Psoas muscle (tissue), 8 donors: ENCODE results near the gene UQCRQ. TPM values are rescaled to one million over a fixed set of nuclear protein-coding genes. Genes with fewer than 3 reads are reported as not detected.

Experiments used
- ATAC-seq, 4 donors: fragments of 200-7000 bp; cut with Tn5 transposase; one replicate each; pipeline ENCODE4 v1.9.1; 2020; ENCODE audit warnings: moderate library complexity in 3 of 4, mild to moderate bottlenecking in 2 of 4
- DNase-seq, 2 donors: peaks; one replicate each; pipeline ENCODE4 v3.0.0-alpha.2; 2020
- H3K27ac ChIP-seq: fragments of 200-600 bp; one replicate; pipeline ENCODE4 v1.8.0; 2022
- H3K27me3 ChIP-seq, 3 donors: fragments of 200-600 bp in 1 of 3; one replicate each; pipeline versions ENCODE4 v1.6.1 to v1.8.0; 2013 to 2022; ENCODE audit warnings: low read length in 2 of 3, mild to moderate bottlenecking in 2 of 3, moderate library complexity in 1 of 3; ENCODE audit not compliant: insufficient read depth in 3 of 3
- H3K36me3 ChIP-seq, 2 donors: fragments of 200-600 bp in 1 of 2; one replicate each; pipeline versions ENCODE4 v1.6.1 to v1.8.0; 2013 to 2022; ENCODE audit warnings: low read depth in 1 of 2, mild to moderate bottlenecking in 1 of 2, moderate library complexity in 1 of 2; ENCODE audit not compliant: insufficient read depth in 1 of 2
- H3K4me1 ChIP-seq: fragments of 200-600 bp; one replicate; pipeline ENCODE4 v1.8.0; 2022
- H3K4me3 ChIP-seq: fragments of 200-600 bp; one replicate; pipeline ENCODE4 v1.8.0; 2022; ENCODE audit warnings: mild to moderate bottlenecking
- H3K9me3 ChIP-seq: fragments of 200-600 bp; one replicate; pipeline ENCODE4 v1.8.0; 2022
- CTCF ChIP-seq: fragments of 200-600 bp; IDR thresholded peaks from one replicate; pipeline ENCODE4 v1.8.0; 2022; ENCODE audit warnings: antibody characterized with exemption
- WGBS, 3 donors: extraction: QIAGEN DNeasy Blood & Tissue Kit; methylation state at CpG; one replicate each; pipeline versions ENCODE4 v1.1.6 to v1.1.7; 2013; 5-methylcytosine and 5-hydroxymethylcytosine counted together
- intact Hi-C, 2 donors: fragments of 100-400 bp; cut with DNase I; formaldehyde crosslinking; loops; one replicate each; pipeline versions ENCODE4 v1.11.0 to v1.14.2; 2022
- polyA plus RNA-seq, 3 donors: library from polyadenylated mRNA; stranded (reverse); fragments of 200-250 nt; gene quantifications; one replicate each; pipeline ENCODE4 v1.2.3, GENCODE V29; 2013
- total RNA-seq, 4 donors: library from RNA; stranded (reverse); fragmentation: NEBNext Ultra II Directional in 2 of 4; extraction: Animal tissue kit (Norgen Biotek cat#: 25700) in 2 of 4; gene quantifications; one replicate each; pipeline versions ENCODE4 v1.2.1 to v1.2.4, GENCODE V29; 2021 to 2023
- donor health status: healthy with polysubstance abuse.
- donor health status: DM: no; HTN: no; CAD: no; lungs with moderate emphysema.
- donor health status: Bipolar disorder and iron deficiency.
- donor health status: healthy.
- donor health status: DM: yes; HTN: yes; CAD: no.
- donor health status: DM: no; HTN: no; CAD: no.
- donor health status: DM: no; HTN: no; CAD: no.
- donor health status: DM: yes; HTN: yes; CAD: no.

The UQCRQ gene
- total and polyA plus RNA-seq, 7 donors, result 649 to 985 (median 866) TPM

DNA sequence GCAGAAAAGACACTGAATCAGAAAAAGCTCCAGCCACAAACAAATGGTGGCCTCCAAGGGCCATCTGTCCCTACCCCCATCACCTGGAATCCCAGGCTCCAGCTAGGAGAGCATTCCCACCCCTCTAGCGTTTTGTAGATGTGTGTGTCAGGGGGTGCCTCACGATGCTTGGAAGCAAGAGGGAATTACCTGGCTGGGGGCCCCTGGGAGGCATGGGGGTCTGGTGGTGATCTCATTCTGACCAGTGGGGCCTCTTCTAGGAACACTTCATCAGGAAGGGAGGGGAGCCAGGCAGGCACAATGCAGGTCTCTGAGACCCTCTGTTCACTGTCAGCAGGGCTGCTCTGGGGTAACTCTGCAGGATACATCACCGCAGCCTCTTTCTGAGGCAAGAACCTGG is 42.0 kb upstream of the UQCRQ start:
- Histone ChIP-seq H3K9me3 (no peaks in the 10 kb centered on the region), H3K27me3 (peaks cover 0 to 35% (median 3%) of the 10 kb centered on the region in 3 donors), H3K4me1 (peaks cover under 1% of the 10 kb centered on the region), H3K27ac (no peak overlapping the region), H3K36me3 (no peaks in the 10 kb centered on the region), H3K4me3 (no peak overlapping the region)
- WGBS, 3 donors, result 93 to 98% (median 95%) methylated on average over 3 of the region's 3 CpGs
- TF ChIP-seq CTCF, result no peak
- no peak for DNase-seq
- intact Hi-C loops, result loop anchor here in 1 of 2 donors (5.0 kb wide), 2 partner anchors 167 to 297 kb away; partner anchors contain the start of gene IL13
- no peak for ATAC-seq

DNA sequence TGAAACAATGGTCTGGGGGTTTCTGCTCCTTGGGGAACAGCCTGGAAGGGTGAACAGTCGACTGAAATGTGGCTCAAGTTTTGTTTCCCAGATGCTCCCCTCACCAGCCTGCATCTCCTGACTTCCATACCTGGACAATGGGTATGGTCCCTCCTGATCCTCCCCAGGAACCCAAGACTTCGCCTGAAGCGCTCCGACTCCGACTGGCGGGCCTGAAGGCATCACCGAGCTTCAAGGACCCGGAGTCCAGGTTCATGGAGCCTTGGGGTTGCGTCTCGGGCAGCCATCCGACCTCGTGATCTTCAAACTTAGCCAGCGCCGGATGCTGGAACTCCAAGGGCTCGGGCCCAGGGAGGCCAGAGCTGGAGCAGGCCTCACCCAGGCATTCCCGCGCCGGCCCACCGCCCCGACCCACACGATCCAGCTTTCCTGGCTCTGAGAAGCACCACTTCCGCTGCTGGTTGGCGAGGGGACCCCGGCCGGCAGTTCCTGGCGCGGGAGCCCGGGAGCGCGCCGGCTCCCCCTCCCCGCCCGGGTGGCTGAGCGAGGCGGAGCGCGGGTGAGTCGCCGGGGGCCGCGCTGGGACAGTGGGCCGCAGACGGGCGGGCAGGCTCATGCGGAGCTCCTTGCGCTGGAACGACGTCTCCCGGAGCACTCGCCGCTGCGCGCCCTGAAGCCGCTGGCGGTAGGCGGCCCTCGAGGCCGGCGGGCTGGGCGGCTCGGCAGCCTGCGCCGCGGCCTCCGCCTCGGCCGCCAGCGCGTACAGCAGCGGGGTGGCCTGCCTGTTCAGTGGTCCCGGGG is 41.2 kb upstream of the UQCRQ start:
- Histone ChIP-seq H3K27ac (no peak overlapping the region), H3K4me3 (no peak overlapping the region), H3K27me3 (peaks cover 0 to 41% (median 4%) of the 10 kb centered on the region in 3 donors), H3K9me3 (no peaks in the 10 kb centered on the region), H3K36me3 (no peaks in the 10 kb centered on the region), H3K4me1 (peaks cover 5% of the 10 kb centered on the region)
- ATAC-seq (no peak), DNase-seq (no peak)
- intact Hi-C loops, result loop anchor here in 1 of 2 donors (5.0 kb wide), 1 partner anchor 57 kb away; no protein-coding TSS in a partner anchor
- no peak for TF ChIP-seq CTCF
- WGBS, 3 donors, result 52 to 64% (median 60%) methylated on average over 64 to 71 of the region's 71 CpGs

GRCh38 chr5:132825834-132826391 is 40.5 kb upstream of the UQCRQ start:
- Histone ChIP-seq H3K36me3 (no peaks in the 10 kb centered on the region), H3K27me3 (peaks cover 0 to 48% (median 5%) of the 10 kb centered on the region in 3 donors), H3K9me3 (no peaks in the 10 kb centered on the region), H3K4me1 (peaks cover 5% of the 10 kb centered on the region), H3K27ac (no peak overlapping the region), H3K4me3 (no peak overlapping the region)
- TF ChIP-seq CTCF, result no peak
- no peak for DNase-seq
- no peak for ATAC-seq
- intact Hi-C loops, result loop anchor here in 1 of 2 donors (5.0 kb wide), 1 partner anchor 56 kb away; no protein-coding TSS in a partner anchor
- 40 to 55% (median 46%) methylated on average over 43 of the region's 43 CpGs for WGBS, 3 donors

- no peak overlapping the region for H3K4me3 ChIP-seq
- no peak overlapping the region for H3K27ac ChIP-seq
- peaks cover 0 to 48% (median 5%) of the 10 kb centered on the region in 3 donors for H3K27me3 ChIP-seq
- ATAC-seq, result no peak
- H3K9me3 ChIP-seq, result no peaks in the 10 kb centered on the region
- 78 to 88% (median 79%) methylated on average over 6 of the region's 6 CpGs for WGBS, 3 donors
- intact Hi-C loops, result loop anchor here in 1 of 2 donors (5.0 kb wide), 1 partner anchor 56 kb away; no protein-coding TSS in a partner anchor
- peaks cover 5% of the 10 kb centered on the region for H3K4me1 ChIP-seq
- H3K36me3 ChIP-seq, result no peaks in the 10 kb centered on the region
- DNase-seq, result no peak
- no peak for TF ChIP-seq CTCF
These were observed 39.9 kb upstream of the UQCRQ start for GRCh38 chr5:132826424-132827082.
